Measurements from ENCODE around the gene MICALL2.

The MICALL2 gene

DNA sequence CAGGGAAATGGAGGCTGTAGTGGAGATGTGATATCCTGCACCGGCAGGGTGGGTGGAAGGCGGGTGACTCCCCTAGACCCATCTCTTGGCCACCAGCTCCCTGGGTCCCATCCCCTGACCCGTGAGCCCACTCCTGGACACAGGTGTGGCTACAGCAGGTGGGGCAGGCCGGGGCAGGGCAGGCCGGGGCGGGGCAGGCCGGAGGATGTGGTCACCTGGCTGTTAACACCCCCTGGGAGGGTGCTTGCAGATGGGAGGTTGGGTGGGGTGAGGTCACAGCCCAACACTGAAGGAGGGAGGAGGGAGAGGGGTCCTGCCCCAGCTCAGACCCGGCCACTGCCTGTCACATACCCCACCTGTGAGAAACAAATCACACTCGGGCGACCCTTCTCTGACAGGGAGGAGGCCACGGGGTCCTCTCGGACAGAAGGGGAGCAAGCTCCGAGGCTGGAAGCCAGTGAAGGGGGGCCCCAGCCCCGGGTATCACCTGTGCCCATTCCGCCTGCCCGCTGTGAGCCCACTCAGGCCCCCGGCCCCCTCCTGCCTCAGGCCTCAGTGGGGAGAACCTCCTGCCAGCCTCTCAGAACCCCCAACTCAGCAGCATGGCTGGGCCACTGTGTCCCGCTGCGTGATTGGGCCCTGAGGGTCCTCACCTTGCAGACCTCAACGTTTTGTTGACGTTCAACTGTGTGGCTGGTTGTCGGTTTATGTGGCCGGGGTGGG lies 74.0 kb downstream of the MICALL2 start:
- no peak for DNase-seq (ENCODE audit: low read depth)
- no peak overlapping the region for H3K4me3 ChIP-seq (ENCODE audit: control insufficient read depth, low read depth, low read length)
- TF ChIP-seq, protein P1, sequence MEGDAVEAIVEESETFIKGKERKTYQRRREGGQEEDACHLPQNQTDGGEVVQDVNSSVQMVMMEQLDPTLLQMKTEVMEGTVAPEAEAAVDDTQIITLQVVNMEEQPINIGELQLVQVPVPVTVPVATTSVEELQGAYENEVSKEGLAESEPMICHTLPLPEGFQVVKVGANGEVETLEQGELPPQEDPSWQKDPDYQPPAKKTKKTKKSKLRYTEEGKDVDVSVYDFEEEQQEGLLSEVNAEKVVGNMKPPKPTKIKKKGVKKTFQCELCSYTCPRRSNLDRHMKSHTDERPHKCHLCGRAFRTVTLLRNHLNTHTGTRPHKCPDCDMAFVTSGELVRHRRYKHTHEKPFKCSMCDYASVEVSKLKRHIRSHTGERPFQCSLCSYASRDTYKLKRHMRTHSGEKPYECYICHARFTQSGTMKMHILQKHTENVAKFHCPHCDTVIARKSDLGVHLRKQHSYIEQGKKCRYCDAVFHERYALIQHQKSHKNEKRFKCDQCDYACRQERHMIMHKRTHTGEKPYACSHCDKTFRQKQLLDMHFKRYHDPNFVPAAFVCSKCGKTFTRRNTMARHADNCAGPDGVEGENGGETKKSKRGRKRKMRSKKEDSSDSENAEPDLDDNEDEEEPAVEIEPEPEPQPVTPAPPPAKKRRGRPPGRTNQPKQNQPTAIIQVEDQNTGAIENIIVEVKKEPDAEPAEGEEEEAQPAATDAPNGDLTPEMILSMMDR (IDR thresholded peaks at IDR 0.05; ENCODE audit: control insufficient read depth, insufficient read depth, low read depth, low read length, missing control alignments) = no peak

Measured in AG09309 (cell line).